Measurements from ENCODE around the gene PPP2R2B. TPM values are rescaled to one million over a fixed set of nuclear protein-coding genes. Genes with fewer than 3 reads are reported as not detected.

The PPP2R2B gene
- total RNA-seq, 1 experiment from 2014 or later = 9.1 TPM

GRCh38 chr5:146827901-146828300 is 50.7 kb downstream of the PPP2R2B start:
- no peak for DNase-seq (ENCODE audit: low read depth)

DNA sequence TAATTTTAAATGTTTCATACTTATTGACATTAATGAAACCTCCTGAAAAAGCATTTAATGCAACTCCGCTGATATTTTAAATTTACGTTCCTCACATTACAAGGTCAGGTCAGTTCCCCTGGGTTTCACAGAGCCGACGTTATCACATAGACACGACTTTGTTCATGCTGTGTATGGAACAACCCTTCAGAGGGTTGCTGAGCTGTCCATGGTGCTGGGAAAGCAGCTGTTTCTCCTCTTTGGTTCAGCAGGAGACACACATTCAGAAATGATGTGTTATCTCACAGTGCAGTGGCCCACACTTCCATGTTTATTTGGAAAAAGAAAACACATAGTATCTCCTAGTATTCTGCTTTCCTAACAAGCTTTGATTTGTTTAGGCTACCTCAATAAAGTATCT is 53.5 kb downstream of the PPP2R2B start:
- DNase-seq (ENCODE audit: low read depth) = no peak

- no peak for DNase-seq (ENCODE audit: low read depth)
These were observed 56.8 kb downstream of the PPP2R2B start for GRCh38 chr5:146821732-146822131.

GRCh38 chr5:146820987-146821386 is 57.6 kb downstream of the PPP2R2B start:
- no peak for DNase-seq (ENCODE audit: low read depth)

- no peak for DNase-seq (ENCODE audit: low read depth)
These were observed 59.7 kb downstream of the PPP2R2B start for GRCh38 chr5:146818822-146819221.

GRCh38 chr5:146817973-146818372 is 60.6 kb downstream of the PPP2R2B start:
- DNase-seq (ENCODE audit: low read depth) = no peak

GRCh38 chr5:146816775-146817387 is 61.7 kb downstream of the PPP2R2B start:
- no peak for DNase-seq (ENCODE audit: low read depth)

- peak; percentile 51 for DNase-seq (ENCODE audit: low read depth)
These were observed 63.1 kb downstream of the PPP2R2B start for GRCh38 chr5:146815411-146815810.

DNA sequence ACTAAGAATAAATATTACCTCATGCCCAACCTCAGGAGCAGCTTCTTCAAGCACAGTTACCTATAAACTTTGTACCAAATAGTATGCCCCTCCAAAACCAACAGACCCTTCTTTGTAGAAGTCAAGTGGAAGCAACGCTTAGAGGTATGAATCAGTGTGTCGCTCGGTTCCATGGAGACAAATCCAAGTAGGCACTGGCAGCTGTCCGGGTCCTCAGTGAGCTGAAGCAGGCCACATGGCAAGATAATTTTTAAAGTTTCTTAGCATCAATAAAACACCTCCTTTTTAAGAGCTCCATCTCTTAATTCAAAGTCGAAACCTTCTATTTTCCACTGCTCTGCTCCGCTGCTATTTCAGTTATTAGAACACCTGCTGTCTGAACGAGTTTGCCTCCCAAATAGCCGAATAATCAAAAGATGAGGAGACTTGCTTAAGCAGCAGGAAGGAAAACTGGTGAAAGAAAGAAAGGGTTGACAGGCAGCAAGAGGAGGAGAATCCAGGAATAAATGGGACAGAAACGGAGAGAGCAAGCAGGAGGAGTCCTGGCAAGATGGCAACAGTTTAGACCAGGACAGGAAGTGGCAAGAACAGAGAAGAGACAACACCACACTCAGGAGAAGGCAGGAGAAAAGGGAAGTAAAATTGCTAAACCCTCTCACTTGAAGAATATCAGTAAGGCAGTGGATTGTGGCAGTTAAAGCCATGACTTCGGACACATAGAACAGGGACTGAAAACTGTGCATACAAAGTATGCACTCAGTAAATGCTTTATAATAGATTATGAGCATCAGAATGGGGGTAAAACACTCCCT is 65.0 kb downstream of the PPP2R2B start:
- no peak for DNase-seq (ENCODE audit: low read depth)

GRCh38 chr5:146805081-146805480 is 73.5 kb downstream of the PPP2R2B start:
- DNase-seq (ENCODE audit: low read depth) = peak; percentile 78

GRCh38 chr5:146802945-146803522 is 75.5 kb downstream of the PPP2R2B start:
- no peak for DNase-seq (ENCODE audit: low read depth)

- peak; percentile 50 for DNase-seq (ENCODE audit: low read depth)
These were observed 78.9 kb downstream of the PPP2R2B start for GRCh38 chr5:146799671-146800070.

- DNase-seq (ENCODE audit: low read depth) = no peak
These were observed 79.3 kb downstream of the PPP2R2B start for GRCh38 chr5:146799231-146799630.

DNA sequence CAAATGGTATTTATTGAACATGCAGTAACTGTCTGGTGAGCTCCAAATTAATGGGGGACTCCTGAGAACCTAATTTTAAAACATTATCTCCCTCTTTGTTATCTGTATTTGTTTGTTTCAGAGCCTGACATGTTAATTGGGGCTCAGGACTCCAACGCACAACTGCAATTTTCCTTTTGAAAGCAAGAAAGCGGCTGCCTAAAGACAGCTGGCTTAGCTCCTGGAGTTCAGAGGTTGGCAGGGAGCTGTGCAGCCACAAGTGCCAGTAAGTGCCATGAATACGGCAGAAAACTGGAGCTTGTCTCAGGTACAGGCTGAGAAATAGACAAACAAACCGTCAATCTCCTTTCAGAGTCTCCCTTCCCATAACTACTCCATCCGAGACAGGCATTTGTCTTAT is 80.9 kb downstream of the PPP2R2B start:
- no peak for DNase-seq (ENCODE audit: low read depth)

GRCh38 chr5:146796911-146797310 is 81.6 kb downstream of the PPP2R2B start:
- DNase-seq (ENCODE audit: low read depth) = no peak

DNA sequence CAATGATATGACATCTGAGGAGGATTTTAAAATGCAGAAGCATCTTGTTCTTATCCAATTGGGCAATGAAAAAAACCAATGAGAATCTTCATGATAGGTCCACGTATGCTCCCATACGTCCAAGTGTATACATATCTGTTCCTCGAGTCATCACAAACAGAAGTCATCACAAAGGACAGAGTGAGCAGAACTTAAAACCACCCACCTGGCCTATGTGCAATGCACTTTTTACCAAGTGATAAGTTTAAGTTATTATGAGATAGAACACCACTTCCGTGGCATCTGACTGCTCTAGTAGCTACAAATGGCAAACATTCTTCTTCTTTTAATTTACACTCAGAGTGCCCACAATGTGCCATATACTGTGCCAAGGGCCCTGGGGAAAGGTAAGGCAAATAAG is 82.4 kb downstream of the PPP2R2B start:
- no peak for DNase-seq (ENCODE audit: low read depth)

- peak; percentile 46 for DNase-seq (ENCODE audit: low read depth)
These were observed 84.1 kb downstream of the PPP2R2B start for GRCh38 chr5:146794326-146795029.

GRCh38 chr5:146793709-146794108 is 84.8 kb downstream of the PPP2R2B start:
- DNase-seq (ENCODE audit: low read depth) = no peak

DNA sequence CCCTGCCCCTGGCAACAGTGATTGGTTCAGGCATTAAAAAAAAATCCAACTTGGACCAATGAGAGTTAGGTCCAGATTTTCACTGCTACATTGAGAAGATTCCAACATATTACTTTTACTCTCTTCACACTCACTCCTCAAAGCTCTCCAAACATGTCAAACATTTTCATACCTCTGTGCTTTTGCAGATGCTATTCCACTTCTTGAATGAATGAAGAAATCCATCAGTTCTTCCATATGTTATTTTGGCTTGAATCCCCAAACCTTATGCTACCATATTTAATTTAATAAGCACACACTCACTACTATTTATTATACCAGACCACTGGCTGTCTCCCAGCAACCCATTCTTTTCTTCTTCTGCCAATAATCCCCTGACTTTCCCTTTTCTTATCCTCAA is 87.1 kb downstream of the PPP2R2B start:
- DNase-seq (ENCODE audit: low read depth) = no peak

DNA sequence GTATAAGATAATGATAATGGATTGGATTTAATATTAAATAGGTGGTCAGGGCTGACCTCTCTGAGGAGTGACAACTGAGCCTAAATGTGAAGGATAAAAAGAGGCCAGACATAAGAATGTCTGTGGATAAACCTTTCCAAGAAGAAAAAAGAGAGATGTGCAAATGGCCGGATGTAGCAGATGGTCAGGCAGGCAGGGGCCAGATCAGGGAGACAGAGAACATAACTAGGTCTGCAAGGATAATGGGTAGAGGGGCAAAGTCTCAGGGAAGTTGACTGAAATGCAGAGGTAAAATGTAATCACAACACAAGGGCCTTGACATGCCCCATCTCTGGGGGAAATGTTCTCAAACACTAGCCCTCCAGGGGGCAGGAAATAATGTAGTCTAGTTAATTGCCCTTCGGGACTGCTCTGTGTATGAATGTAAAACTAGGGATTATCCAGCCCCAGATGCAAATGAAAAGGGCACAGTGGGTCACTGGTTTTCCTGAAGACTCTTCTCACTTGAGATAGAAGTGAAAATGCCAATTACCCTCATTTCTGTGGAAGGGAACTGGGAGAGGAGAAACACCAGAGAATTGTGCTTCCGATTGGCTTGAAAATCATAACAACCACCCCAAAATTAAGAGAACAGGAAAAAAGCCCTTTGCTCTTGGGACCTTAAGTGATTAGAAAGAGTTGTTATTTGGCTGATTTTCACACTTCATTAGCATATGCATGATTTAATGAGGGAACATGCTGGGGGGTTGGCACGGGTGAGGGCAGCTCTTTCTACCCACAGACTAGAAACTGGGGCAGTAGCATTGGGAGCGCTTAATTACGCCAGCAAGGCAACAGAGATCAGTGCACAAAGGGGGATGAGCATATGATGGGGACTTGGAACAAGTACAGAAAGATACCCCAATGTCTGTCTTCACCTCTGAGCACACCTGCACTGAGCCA is 88.6 kb downstream of the PPP2R2B start:
- DNase-seq (ENCODE audit: low read depth) = no peak

DNA sequence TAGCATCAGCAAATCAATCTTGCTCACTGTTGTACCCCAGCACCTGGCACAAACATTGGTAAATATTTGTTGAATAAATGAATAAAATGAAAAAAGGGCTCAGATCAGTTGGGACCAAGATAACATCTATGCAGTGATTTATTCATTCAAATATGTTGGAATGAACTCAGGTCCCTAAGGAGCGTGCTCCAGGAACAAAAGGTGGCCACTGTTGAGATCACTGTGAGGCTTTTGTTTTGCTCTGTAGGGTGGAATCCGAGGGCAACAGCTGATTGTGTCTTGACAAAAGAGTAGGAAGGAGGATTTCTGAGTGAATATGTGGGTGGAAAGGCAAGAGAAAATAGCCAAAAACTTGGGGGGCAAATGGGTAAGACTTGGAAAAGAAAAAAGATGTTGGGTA is 89.7 kb downstream of the PPP2R2B start:
- peak; percentile 9 for DNase-seq (ENCODE audit: low read depth)
